GM12865 (cell line): ENCODE data around the gene SFXN1.

Source experiments
- DNase-seq: peaks from one replicate; pipeline ENCODE4 v3.0.0; 2010; ENCODE audit warnings: low read depth
- H3K4me3 ChIP-seq: 2 replicates; pipeline ENCODE4 v1.5.1; 2011; ENCODE audit warnings: mild to moderate bottlenecking, low read depth, low read length, control low read depth
- TF ChIP-seq, protein P1 (sequence below): IDR thresholded peaks from 2 replicates; pipeline ENCODE4 v1.5.1; 2011; ENCODE audit warnings: low read length, control low read depth, low read depth, inconsistent platforms; ENCODE audit not compliant: insufficient read depth; ENCODE audit errors: missing control alignments

Gene SFXN1

DNA sequence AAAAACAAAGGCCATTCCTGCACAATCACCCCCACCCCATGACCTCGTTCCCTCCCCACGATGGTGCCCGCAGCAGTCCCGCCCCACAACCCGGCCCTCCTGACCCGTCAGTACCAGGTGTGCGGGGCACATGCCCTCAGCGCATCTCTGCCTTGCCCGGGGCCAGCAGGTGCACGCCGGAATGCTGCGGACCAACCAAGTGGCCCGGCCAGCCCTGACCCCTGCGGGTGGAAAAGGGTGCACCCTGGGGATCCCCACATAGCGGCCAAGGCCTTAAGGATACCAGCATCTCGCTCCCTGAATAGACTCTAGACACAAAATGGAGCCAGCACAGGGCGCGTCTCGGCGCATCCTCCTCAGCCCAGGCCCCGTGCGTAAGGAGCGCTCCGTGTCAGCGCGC, 6.0 kb downstream of the SFXN1 start:
- no peak overlapping the region for H3K4me3 ChIP-seq
- no peak for DNase-seq
- TF ChIP-seq, protein P1, sequence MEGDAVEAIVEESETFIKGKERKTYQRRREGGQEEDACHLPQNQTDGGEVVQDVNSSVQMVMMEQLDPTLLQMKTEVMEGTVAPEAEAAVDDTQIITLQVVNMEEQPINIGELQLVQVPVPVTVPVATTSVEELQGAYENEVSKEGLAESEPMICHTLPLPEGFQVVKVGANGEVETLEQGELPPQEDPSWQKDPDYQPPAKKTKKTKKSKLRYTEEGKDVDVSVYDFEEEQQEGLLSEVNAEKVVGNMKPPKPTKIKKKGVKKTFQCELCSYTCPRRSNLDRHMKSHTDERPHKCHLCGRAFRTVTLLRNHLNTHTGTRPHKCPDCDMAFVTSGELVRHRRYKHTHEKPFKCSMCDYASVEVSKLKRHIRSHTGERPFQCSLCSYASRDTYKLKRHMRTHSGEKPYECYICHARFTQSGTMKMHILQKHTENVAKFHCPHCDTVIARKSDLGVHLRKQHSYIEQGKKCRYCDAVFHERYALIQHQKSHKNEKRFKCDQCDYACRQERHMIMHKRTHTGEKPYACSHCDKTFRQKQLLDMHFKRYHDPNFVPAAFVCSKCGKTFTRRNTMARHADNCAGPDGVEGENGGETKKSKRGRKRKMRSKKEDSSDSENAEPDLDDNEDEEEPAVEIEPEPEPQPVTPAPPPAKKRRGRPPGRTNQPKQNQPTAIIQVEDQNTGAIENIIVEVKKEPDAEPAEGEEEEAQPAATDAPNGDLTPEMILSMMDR = no peak

DNA sequence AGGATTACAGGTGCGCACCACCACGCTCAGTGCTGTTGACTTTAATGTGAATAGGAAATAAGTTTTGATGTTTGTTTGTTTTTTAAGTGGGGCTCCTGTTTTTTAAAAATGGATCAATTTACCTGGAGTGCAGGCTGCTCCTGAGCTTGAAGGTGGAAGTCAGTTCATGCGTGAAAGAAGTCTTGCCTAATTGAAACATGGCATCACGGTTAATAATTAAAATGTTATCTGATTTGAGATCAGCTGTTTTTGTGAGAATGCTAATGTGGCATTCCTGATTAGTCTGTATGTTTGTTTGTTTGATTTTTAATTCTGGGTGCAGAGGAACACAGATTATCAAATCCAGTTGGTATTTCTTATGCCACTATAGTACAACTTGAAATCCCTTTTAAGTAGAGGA, 6.5 kb downstream of the SFXN1 start:
- H3K4me3 ChIP-seq = no peak overlapping the region
- TF ChIP-seq, protein P1 = no peak
- no peak for DNase-seq

DNA sequence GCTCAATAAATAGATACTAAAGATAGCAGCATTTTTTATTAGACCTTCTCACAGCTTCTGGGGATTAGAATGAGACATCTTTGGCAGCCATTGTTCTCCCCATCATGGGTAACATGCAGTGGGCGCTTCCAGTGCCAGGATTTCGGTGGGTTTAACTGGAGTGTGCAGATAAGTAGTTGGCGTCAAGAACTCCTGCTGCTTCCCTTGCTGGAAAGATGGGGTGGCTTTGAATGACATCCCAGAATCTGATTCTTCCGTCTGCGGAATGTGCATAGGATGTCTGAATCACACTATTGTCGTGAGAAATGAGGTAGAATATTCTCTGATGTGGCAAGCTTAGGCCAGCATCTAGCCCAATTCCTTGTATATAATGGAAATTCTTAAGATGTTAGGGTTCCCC, 7.3 kb downstream of the SFXN1 start:
- H3K4me3 ChIP-seq = no peak overlapping the region
- TF ChIP-seq, protein P1 = no peak
- DNase-seq = no peak

DNA sequence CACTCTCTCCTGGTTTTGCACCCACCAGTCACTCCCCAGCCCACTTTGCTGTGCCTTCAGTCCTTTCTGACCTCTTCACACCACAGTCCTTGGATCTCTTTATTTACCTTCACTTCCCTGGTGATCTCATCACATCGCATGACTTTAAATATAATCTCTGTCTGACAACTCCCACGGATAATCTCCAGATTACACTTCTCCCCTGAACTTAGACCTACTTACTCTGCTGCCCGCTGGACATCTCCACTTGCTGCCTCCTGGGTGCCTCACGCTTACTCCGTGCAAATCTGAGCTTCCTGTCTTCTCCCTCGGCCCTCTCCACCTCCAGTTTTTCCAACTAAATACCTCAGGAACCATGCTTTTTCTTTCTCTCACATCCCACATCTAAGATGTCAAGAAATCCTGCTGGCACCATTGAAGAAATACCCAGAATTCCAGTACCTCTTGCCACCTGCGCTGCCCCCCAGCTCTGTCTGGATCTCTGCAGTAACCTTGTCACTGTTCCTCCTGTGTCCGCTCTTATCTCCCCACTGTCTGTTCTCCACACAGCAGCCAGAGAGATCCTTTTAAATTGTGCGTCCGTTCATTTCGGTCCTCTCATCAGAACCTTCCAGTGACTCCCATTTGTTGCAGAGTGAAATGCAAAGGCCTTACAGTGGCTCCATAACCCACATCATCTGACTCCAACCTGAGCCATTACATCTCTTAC, 9.3 kb downstream of the SFXN1 start:
- TF ChIP-seq, protein P1 = no peak
- H3K4me3 ChIP-seq = no peak overlapping the region
- DNase-seq = no peak

DNA sequence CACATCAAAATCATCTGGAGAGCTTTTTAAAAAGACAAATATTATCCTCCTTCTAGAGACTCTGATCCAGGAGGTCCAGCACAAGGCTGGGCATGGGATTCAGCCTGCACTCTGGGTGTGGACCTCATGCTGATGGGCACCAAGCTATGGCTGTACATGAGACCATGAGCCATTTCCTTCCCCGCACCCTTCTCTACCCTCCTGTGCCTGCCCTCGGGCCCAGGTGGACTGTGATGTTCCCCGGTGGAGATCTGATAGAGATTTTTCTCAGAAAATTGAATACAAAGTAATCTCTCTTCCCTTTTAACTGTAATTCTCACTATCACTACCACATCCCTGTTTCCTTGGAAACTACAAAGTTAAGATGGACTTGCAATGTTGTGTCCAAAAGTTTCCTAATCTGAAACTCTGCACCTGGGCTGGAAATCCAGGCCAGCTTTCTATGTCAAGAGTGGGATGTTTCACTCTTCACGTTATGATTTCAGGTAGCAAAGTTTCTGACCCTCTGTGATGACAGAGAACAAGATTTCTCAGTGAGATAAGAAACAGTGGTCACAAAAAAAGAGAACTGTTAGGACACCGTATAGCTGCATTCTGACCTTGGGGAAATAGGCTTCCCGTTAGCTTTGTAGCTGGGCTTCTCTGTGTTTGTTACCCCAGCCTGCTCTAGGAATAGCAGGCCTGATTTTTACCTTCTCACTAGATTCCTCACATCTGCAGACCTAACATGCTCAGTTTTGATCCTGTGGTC, 11.5 kb downstream of the SFXN1 start:
- DNase-seq = no peak
- TF ChIP-seq, protein P1 = no peak
- no peak overlapping the region for H3K4me3 ChIP-seq

DNA sequence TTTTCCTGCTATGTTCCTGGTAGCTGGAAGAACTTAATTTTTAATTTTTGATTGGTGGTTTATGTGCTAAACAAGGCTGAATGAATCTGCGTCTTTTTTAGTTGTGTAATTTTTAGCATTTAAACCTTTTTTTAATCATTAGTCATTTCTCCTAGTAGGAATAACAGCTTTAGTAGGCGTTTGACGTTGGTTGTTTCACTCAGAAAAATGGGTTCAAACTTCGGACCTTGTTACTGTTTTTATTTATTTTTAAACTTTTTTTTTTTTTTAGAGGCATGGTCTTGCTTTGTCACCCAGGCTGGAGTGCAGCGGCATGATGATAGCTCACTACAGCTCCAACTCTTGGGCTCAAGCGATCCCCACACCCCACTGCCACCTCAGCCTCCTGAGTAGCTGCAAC, 12.9 kb downstream of the SFXN1 start:
- DNase-seq = no peak
- H3K4me3 ChIP-seq = no peak overlapping the region
- TF ChIP-seq, protein P1 = no peak

DNA sequence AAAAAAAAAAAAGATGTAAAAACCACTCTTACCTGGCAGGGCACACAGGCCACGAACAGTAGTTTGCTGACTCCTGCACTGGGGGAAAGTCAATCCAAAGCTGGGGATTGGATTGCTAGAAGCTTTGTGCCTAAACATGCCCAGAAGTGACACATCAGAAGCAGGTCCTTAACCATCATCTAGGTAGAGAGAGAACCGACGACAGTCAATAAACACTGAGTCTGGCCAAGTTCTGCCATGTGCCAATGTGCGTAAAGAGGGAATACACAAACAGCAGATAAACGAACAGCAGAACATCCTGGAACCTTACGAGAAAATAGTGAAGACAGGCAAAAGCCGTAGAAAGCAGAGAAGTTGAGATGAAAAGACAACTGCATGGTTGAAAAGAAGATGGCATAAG, 14.9 kb downstream of the SFXN1 start:
- TF ChIP-seq, protein P1 = no peak
- no peak overlapping the region for H3K4me3 ChIP-seq
- no peak for DNase-seq
